NOMO-1 (cell line): ENCODE measurements around the gene FBLN1.
"Not testable (repeated sequence)": the region's sequence is repeated elsewhere in the genome, so short reads cannot be mapped to it uniquely, and the experiment has no call there.

Experiments used
- DNase-seq, 2 experiments: peaks; one replicate each; lab custom pipeline; 2025; ENCODE audit not compliant: unreplicated experiment in 2 of 2; lab: John Stamatoyannopoulos, UW

The FBLN1 gene

DNA sequence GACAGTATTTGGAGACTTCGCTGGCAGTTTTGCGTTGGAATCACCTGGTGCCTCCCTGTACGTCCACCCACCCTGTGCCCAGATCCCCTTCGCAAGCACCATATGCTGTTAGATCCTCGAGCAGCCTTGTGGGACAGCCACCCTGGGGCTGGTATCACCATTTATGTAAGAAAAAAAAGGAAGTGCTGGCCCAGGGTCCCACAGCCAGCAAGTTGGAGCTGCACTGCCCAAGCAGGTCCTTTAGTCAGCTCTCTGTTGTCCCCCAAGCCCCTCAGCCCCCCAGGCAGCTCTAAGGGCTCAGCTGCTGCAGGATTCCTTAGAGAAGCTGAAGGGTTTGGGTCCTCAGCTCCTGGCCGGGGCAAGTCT lies 80.3 kb downstream of the FBLN1 start:
- peak in 1 of 2 experiments; percentile 13 for DNase-seq

DNA sequence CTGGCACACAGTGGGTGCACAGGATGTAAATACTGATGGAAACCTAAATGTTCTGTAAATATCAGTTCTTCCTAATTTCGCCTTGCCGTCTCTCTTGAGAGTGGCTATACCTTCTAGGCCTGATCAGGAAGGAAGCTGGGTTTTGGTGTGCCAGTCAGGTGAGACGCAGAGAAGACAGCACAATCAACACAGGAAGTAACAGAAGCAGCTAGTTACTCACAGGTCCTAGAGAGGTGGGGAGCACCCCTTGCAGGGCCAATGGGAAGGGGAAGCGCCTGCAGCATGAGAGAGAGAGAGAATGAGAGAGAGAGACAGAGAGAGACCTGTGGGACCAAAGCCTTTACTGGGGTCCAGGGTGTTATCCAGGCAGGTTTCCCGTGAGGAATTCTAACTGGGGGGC lies 80.8 kb downstream of the FBLN1 start:
- DNase-seq: peak; percentile 47 to 67

DNA sequence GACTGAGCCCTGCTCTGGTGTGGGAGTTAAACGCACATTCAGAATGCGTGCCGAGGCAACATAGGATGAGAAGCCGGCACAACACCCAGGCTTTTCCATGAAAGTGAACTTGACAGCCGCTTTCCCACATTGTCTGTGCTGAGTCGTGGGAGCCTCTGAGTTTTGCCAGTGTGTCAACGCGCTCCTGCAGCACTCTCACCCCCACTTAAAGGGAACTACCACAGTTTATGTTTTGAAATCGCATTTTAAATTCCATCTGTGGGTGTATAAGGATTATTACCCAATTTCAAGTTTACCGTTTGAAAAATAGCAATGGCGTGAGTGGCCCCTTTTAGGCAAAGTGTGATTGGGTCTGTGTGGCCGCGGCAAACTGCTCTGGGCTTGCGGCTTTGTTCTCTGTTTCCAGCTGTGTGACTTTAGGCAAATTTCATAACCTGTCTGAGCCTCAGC lies 81.5 kb downstream of the FBLN1 start:
- DNase-seq: peak; percentile 90 to 94

DNA sequence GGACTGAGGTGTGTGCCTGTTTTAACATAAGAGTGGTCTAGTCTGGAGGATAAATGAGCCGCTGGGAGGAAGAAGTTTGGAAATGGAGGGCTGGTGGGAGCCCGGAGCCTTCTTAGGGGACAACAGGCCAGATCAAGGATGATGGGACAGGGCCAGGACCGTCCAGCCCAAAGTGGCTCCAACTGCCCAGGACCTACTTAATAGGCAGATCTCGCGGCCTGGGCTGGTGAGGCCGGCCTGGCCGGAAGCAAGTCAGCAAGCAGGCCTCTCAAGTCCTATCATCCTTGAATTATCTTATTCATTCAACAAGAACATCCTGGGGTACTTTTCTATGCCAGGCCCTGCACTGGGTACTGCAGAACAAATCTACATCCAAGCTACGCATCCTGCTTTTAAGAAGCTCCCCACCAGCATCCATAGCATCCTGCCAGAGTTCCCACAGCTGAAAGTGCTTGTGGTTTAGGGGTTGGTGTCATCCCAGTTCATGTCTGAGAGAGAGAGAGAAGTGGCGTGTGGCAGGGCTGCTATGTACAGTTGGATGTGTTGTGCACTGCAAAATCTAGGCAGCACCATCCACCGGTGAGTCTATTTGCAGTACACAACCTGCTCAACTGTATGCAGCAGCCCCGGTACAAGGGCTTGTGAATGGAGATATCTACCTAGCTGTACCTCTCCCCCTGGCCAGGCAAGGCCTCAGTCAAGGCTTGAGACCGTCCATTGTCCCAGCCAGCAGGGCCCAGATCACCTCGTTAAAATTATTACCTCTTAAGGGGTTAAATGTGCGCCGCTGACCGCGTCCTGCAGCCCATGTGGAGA lies 82.1 kb downstream of the FBLN1 start:
- no peak for DNase-seq

- no peak for DNase-seq
These were observed 82.7 kb downstream of the FBLN1 start for GRCh38 chr22:45585437-45585755.

DNA sequence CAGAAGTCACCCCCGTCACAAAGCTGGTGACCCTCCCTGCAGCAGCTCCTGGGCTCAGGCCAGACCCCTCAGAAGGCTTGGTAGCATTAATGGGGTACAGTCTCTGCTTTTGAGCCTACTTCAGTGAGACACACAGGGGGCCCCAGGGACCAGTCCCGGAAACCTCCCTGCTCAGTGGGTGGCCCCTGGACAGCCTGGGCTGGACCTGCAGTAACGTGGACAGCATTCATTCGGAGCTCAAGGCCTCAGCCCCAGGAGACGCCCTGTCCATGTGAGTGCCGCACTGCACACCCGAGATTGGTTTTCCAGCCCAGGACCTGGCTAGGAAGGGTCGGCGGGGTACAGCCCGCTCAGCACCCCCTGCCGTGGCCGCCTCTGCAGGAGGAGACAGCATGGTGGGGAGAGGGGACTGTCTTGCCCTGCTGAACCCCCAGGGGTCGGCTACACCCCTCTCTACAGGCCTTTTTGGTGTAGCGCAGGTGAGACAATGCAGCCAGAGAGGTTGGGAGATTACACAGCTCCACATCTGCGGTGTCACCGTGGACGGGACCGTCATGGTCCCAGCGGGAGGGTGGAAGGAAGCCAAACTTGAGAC lies 83.4 kb downstream of the FBLN1 start:
- no peak for DNase-seq

- no peak for DNase-seq
These were observed 84.1 kb downstream of the FBLN1 start for GRCh38 chr22:45586651-45587405.

DNA sequence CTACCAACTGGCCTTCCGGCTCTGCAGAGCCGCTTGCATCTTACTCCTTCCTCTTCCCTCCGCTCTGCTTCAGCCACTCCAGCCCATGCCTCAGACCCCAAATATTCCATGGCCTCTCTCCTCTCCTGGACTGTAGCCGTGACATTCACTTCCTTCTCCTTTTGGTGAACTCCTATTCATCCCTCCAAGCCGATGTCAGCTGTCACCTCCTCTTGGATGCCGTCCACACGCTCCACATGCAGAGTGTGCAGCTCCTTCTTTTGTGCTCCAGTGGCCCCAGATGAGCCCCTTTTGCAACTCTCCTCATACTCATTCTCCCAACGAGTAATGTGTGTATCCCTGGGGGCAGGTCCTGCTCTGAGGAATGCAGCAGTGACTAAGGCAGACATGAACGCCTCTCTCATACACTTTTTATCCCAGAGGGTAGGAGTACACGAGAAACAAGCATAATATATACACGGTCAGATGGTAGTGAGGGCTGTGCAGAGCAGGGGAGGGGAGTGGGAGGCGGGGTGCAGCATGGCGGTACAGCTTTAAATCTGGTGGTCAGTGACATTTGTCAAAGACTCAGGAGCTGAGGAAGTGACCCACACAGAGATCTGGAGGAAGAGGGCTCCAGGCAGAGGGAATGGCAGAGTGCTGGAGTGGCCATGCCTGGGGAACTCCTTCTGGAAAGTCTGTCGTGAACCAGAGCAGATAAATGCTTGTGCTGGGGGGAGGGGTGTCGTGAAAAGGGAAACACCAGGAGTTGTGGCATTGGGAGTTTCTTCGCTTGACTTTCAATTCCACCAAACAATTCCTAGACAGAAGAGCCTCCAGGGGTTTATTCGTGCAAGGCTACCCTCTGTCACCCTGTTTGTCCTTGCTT lies 85.2 kb downstream of the FBLN1 start:
- DNase-seq: no peak

GRCh38 chr22:45589556-45589955 lies 86.9 kb downstream of the FBLN1 start:
- DNase-seq: no peak

GRCh38 chr22:45590262-45590661 lies 87.6 kb downstream of the FBLN1 start:
- no peak for DNase-seq

- not testable (repeated sequence) for DNase-seq
These were observed 89.0 kb downstream of the FBLN1 start for GRCh38 chr22:45591633-45592213.

DNA sequence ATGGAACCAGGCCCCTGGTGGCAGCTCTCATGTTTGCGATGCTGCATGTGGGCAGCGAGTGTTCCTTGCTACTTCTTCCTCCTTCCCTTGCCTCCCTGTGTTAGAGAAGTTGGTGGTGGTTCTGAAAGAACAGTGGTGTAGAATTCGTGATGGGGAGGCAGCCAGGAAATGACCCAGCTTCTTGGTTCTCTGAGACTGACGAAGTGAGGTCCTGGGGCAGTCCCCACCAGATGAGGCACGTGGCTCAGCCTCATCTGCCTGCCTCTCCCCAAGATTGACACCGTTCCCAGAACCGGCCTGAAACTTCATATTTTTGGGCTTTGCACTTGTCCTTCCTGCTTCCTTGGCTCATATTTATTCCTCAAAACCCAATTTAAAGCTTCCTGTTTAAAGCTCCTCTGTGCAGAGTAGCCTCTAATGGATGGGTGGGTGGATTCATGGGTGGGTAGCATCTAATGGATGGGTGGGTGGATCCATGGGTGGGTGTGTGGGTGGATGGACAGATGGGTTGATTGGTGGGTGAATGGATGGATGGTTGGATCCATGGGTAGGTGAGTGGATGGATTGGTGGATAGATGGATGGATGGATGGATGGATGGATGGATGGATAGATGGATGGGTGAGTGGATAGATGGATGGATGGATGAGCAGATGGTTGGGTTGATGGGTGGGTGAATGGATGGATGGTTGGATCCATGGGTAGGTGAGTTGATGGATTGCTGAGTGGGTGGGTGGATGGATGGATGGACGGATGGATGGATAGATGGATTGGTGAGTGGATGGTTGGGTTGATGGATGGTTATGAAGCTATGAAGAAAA lies 91.6 kb downstream of the FBLN1 start:
- no peak for DNase-seq

- peak; percentile 13 to 31 for DNase-seq
These were observed 94.9 kb downstream of the FBLN1 start for GRCh38 chr22:45597460-45598192.

GRCh38 chr22:45598596-45599217 lies 96.0 kb downstream of the FBLN1 start:
- DNase-seq: no peak

GRCh38 chr22:45599836-45600577 lies 97.3 kb downstream of the FBLN1 start:
- no peak for DNase-seq

DNA sequence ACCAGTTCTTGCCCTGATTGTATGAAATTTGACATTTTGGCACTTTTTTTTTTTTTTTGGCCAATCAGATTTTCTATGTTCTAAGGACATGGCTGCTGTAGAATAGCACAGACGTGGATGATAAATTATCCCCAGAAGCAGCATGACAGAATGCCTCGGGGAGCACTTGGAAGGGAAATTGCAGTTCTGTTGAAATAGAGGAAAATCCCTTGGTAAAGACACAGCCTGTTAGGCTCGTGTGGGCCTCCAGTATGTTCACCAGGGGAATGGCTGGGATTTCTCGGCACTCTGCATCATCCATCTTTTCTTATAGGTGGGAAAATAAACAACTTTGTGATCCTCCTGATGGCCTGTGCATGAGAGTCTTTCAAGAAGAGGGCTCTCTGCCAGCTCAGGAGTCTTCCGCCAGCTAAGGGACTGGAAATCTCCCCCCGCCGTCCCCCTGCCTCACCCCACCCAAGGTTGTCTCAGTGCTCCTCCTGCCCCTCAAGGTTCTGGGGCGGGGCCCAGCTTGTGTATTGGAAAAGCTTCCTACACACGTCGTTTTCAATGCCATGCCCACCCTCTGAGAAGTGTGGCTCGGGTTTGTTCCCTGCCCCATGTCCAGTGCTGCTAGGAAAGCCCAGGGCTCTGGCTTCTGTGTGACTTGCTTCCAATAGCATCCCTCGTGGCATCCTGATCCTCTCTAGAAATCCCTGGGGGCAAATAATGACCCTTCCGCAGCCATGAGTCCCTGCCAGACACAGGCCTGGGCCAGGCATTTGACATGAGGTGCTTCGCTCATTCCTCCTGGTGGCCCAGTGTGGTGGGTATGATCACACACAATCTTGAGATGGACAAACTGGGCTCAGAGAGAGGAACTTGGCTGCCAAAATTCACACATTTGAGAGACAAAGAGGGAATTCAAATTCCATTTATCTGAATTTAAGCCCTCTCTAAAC lies 98.4 kb downstream of the FBLN1 start:
- no peak for DNase-seq
